RWPE2 (cell line): ENCODE measurements around the gene PSEN2.

Experiments
- ATAC-seq: fragments of 200-7000 bp; cut with Tn5 transposase; 3 replicates; pipeline ENCODE4 v1.9.1; 2021; ENCODE audit warnings: low read depth
- DNase-seq: peaks from one replicate; pipeline ENCODE4 v3.0.0-alpha.2; 2020; ENCODE audit warnings: low spot score
- H3K27ac ChIP-seq: fragments of 450-650 bp; 2 replicates; pipeline ENCODE4 v1.5.1; 2017; ENCODE audit warnings: mild to moderate bottlenecking; ENCODE audit not compliant: poor library complexity, severe bottlenecking
- H3K27me3 ChIP-seq: fragments of 250-450 bp; sonication (Bioruptor Pico); 2 replicates; pipeline ENCODE4 v1.5.1; 2021; ENCODE audit warnings: mild to moderate bottlenecking, moderate library complexity; ENCODE audit not compliant: insufficient read depth, poor library complexity, severe bottlenecking
- H3K36me3 ChIP-seq: fragments of 250-450 bp; sonication (Bioruptor Pico); 2 replicates; pipeline ENCODE4 v1.5.1; 2020; ENCODE audit warnings: low read depth, mild to moderate bottlenecking, moderate library complexity
- H3K4me1 ChIP-seq: fragments of 250-450 bp; sonication (Bioruptor Pico); 2 replicates; pipeline ENCODE4 v1.5.1; 2021; ENCODE audit warnings: mild to moderate bottlenecking, moderate library complexity; ENCODE audit not compliant: insufficient read depth, poor library complexity, severe bottlenecking
- H3K4me3 ChIP-seq: fragments of 250-450 bp; sonication (Bioruptor Pico); 2 replicates; pipeline ENCODE4 v1.5.1; 2021; ENCODE audit warnings: mild to moderate bottlenecking, moderate library complexity; ENCODE audit not compliant: severe bottlenecking
- H3K9me3 ChIP-seq: fragments of 250-450 bp; sonication (Bioruptor Pico); 2 replicates; pipeline ENCODE4 v1.5.1; 2021; ENCODE audit warnings: mild to moderate bottlenecking, moderate library complexity; ENCODE audit not compliant: severe bottlenecking
- TF ChIP-seq, protein P1 (sequence below): fragments of 450-650 bp; IDR thresholded peaks from one replicate; pipeline ENCODE4 v1.5.1; 2017; ENCODE audit warnings: mild to moderate bottlenecking, moderate library complexity; ENCODE audit not compliant: poor library complexity, severe bottlenecking

The PSEN2 gene

DNA sequence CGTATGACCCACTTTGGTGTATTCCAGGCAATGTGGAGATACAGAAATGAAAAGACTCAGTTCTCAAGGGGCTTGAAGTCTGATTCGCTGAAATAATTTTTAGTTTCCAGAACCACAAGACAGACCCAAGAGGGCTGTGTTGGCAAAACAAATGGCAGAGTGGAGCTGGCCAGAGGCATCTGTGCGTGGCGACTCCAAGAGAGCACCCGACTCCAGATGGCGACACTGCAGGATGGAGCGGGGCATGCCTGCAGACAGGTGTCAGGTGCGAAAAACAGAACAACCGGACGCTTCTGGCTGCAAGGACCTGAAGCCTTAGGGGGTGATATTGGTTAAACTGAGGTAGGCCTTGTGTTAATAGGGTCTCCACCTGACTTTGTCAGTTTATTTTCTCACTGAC is 38.0 kb downstream of the PSEN2 start:
- Histone ChIP-seq H3K4me1 (no peaks in the 10 kb centered on the region), H3K4me3 (no peak overlapping the region), H3K27ac (no peak overlapping the region), H3K36me3 (no peaks in the 10 kb centered on the region), H3K27me3 (no peaks in the 10 kb centered on the region), H3K9me3 (no peaks in the 10 kb centered on the region)
- TF ChIP-seq, protein P1, sequence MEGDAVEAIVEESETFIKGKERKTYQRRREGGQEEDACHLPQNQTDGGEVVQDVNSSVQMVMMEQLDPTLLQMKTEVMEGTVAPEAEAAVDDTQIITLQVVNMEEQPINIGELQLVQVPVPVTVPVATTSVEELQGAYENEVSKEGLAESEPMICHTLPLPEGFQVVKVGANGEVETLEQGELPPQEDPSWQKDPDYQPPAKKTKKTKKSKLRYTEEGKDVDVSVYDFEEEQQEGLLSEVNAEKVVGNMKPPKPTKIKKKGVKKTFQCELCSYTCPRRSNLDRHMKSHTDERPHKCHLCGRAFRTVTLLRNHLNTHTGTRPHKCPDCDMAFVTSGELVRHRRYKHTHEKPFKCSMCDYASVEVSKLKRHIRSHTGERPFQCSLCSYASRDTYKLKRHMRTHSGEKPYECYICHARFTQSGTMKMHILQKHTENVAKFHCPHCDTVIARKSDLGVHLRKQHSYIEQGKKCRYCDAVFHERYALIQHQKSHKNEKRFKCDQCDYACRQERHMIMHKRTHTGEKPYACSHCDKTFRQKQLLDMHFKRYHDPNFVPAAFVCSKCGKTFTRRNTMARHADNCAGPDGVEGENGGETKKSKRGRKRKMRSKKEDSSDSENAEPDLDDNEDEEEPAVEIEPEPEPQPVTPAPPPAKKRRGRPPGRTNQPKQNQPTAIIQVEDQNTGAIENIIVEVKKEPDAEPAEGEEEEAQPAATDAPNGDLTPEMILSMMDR = no peak
- no peak for ATAC-seq
- DNase-seq = no peak

GRCh38 chr1:226908913-226909312 is 38.5 kb downstream of the PSEN2 start:
- ATAC-seq = no peak
- Histone ChIP-seq H3K4me3 (no peak overlapping the region), H3K27ac (no peak overlapping the region), H3K36me3 (no peaks in the 10 kb centered on the region), H3K9me3 (no peaks in the 10 kb centered on the region), H3K4me1 (no peaks in the 10 kb centered on the region), H3K27me3 (no peaks in the 10 kb centered on the region)
- TF ChIP-seq, protein P1 = no peak
- DNase-seq = no peak

DNA sequence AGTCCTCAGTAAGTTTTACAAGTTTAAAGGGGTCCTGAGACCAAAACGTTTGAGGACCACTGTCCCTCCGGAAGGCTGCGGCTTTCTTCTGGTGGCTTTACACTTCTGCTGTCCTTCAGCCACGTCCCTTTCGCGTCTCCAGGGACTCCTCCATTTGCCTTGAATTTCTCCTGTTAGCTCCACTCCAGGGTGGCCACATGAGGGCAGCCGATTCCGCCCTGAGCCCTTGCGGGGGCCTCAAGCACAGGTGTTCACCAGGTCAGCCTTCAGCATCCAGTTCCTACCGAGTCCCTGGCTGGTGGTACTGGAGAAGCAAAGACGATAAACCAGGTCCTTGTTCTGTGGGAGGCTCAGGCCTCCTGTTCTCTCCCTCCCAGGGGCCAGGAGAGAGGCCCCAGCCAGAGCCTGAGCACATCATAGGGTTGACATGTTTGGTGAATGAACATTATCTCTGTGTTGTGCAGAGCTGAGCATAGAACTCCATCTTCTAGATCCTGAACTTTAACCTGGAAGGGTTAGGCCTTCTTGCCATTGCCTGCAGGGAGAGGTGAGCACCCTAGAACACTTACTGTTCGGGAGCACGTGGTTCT is 42.3 kb downstream of the PSEN2 start:
- no peaks in the 10 kb centered on the region for H3K4me1 ChIP-seq

DNA sequence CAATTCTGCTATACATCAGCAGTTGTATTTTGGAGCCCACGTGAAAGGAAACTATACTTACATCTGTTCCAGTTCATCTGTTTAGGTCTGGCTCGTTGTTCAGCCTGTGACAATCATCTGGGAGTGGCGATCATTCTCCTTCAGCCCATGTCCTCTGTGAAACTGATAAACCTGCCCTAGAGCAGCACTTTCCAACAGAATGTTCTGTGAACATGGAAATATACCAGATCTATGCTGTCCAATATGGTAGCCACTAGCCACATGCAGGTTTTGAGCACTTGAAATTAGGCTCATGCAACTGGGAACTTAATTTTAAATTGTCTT is 45.2 kb downstream of the PSEN2 start:
- Histone ChIP-seq H3K36me3 (no peaks in the 10 kb centered on the region), H3K9me3 (no peaks in the 10 kb centered on the region), H3K4me1 (no peaks in the 10 kb centered on the region), H3K4me3 (no peak overlapping the region), H3K27me3 (no peaks in the 10 kb centered on the region), H3K27ac (no peak overlapping the region)
- DNase-seq (no peak), ATAC-seq (no peak)
- TF ChIP-seq, protein P1 = no peak

More for the DNA sequence above, 42.3 kb downstream of the PSEN2 start:
- no peak overlapping the region for H3K4me3 ChIP-seq
- TF ChIP-seq, protein P1 = peak; percentile 55
- no peaks in the 10 kb centered on the region for H3K27me3 ChIP-seq
- no peaks in the 10 kb centered on the region for H3K36me3 ChIP-seq
- H3K27ac ChIP-seq = no peak overlapping the region
- peak; percentile 69; the same call in 2 of the 3 replicates for ATAC-seq
- DNase-seq = no peak
- H3K9me3 ChIP-seq = no peaks in the 10 kb centered on the region

- Histone ChIP-seq H3K27ac (no peak overlapping the region), H3K4me1 (no peaks in the 10 kb centered on the region), H3K36me3 (no peaks in the 10 kb centered on the region), H3K9me3 (no peaks in the 10 kb centered on the region), H3K4me3 (no peak overlapping the region), H3K27me3 (no peaks in the 10 kb centered on the region)
- ATAC-seq (no peak), DNase-seq (no peak)
- TF ChIP-seq, protein P1 = no peak
These were observed 46.1 kb downstream of the PSEN2 start for GRCh38 chr1:226916497-226916896.
